Ovary (tissue), 9 donors: ENCODE results near the gene ARPC1A. TPM values are rescaled to one million over a fixed set of nuclear protein-coding genes. Genes with fewer than 3 reads are reported as not detected.
"Not testable (repeated sequence)": the region's sequence is repeated elsewhere in the genome, so short reads cannot be mapped to it uniquely, and the experiment has no call there.

Experiments
- DNase-seq, 5 donors: peaks; one replicate each; pipeline ENCODE4 v3.0.0-alpha.2; 2019 to 2020
- H3K27ac ChIP-seq, 2 donors: fragments of 200-600 bp; one replicate each; pipeline versions ENCODE4 v1.5.1 to v1.8.0; 2019 to 2022
- H3K27me3 ChIP-seq: fragments of 200-600 bp; one replicate; pipeline ENCODE4 v1.8.0; 2022
- H3K36me3 ChIP-seq: fragments of 200-600 bp; sonication (generic); one replicate; pipeline ENCODE4 v1.5.1; 2019
- H3K4me1 ChIP-seq: one replicate; pipeline ENCODE4 v1.8.1; 2013; ENCODE audit warnings: mild to moderate bottlenecking, moderate library complexity; ENCODE audit not compliant: insufficient read depth
- H3K4me3 ChIP-seq: fragments of 200-600 bp; sonication (generic); one replicate; pipeline ENCODE4 v1.5.1; 2017
- H3K9me3 ChIP-seq, 2 donors: fragments of 200-600 bp in 1 of 2; sonication (generic) in 1 of 2; one replicate each; pipeline versions ENCODE4 v1.5.1 to v1.8.1; 2013 to 2019; ENCODE audit warnings: mild to moderate bottlenecking in 1 of 2, moderate library complexity in 1 of 2
- EP300 ChIP-seq: sonication (generic); formaldehyde crosslinking; IDR thresholded peaks from one replicate; pipeline ENCODE4 v1.6.1; 2017; ENCODE audit warnings: antibody characterized with exemption
- POLR2A ChIP-seq: fragments of 450-650 bp; IDR thresholded peaks from one replicate; pipeline ENCODE4 v1.6.1; 2017; ENCODE audit warnings: antibody characterized with exemption, mild to moderate bottlenecking, moderate library complexity
- WGBS, 3 donors: extraction: QIAGEN DNeasy Blood & Tissue Kit in 1 of 3; methylation state at CpG; one replicate each; pipeline versions ENCODE4 v1.1.5 to v1.1.7; 2013 to 2017; 5-methylcytosine and 5-hydroxymethylcytosine counted together
- intact Hi-C, 4 donors: fragments of 100-400 bp; cut with DNase I; formaldehyde crosslinking; loops; one replicate each; pipeline versions ENCODE4 v1.11.0 to v1.15.1; 2022 to 2023
- polyA plus RNA-seq, 2 donors: library from polyadenylated mRNA; stranded (reverse); fragments of 200-250 nt in 1 of 2; fragments of 350-450 nt in 1 of 2; fragmentation: Illumina TruSeq in 1 of 2; extraction: RNeasy Lipid Tissue Mini Kit (QIAGEN cat#74804) in 1 of 2; gene quantifications; one replicate each; pipeline ENCODE4 v1.2.3, GENCODE V29; 2013 to 2014
- total RNA-seq, 7 donors: library from RNA; depleted of rRNA in 2 of 7; stranded (reverse); fragments of >200 nt in 2 of 7; fragmentation: NEBNext Ultra II Directional in 3 of 7; extraction: Animal tissue kit (Norgen Biotek cat#: 25700) in 3 of 7; gene quantifications; one replicate each; pipeline versions ENCODE4 v1.1.0 to v1.2.4, GENCODE V29; 2016 to 2023
- TF ChIP-seq, protein P1 (sequence below), 3 donors: fragments of 450-650 bp in 2 of 3; fragments of 200-600 bp in 1 of 3; IDR thresholded peaks; one replicate each; pipeline versions ENCODE4 v1.5.1 to v1.8.0; 2016 to 2022; ENCODE audit warnings: antibody characterized with exemption in 3 of 3, mild to moderate bottlenecking in 1 of 3
- donor health status: DM: no; HTN: no; CAD: no; lungs with moderate emphysema.
- donor health status: DM: no; HTN: no; CAD: no.
- donor health status: Bipolar disorder and iron deficiency.
- donor health status: DM: yes; HTN: yes; CAD: no.
- donor health status: DM: no; HTN: no; CAD: no.
- donor health status: DM: yes; HTN: yes; CAD: no.

The ARPC1A gene
- total and polyA plus RNA-seq, 9 donors = 83.7 to 138 (median 112) TPM

DNA sequence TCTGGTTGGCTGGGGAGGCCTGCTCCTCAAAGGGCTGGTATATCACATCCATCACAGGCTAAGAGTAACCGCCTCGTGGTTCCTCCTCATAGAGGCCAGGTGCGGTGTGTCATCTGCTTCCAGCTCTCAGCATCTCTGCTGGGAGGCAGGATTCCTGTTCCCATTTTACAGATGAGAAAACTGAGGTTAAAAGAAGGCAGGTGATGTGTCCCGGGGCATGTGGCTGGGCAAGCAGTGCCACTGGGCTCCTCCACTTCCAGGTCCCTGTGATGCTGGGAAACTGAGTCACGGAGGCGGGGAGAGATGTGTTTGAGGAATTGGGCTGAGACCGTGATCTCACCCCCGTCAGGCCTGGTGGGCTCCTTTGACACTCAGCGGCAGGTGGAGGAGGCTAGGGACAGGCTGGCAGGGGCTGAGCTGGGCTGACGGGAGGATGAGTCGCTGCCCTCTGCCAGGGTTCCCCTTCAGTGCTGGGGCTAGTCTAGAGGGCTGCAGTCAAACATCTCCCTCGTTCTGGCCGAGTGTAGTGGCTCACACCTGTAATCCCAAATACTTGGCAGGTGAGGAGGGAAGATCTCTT lies 58.2 kb downstream of the ARPC1A start:
- TF ChIP-seq, protein P1, sequence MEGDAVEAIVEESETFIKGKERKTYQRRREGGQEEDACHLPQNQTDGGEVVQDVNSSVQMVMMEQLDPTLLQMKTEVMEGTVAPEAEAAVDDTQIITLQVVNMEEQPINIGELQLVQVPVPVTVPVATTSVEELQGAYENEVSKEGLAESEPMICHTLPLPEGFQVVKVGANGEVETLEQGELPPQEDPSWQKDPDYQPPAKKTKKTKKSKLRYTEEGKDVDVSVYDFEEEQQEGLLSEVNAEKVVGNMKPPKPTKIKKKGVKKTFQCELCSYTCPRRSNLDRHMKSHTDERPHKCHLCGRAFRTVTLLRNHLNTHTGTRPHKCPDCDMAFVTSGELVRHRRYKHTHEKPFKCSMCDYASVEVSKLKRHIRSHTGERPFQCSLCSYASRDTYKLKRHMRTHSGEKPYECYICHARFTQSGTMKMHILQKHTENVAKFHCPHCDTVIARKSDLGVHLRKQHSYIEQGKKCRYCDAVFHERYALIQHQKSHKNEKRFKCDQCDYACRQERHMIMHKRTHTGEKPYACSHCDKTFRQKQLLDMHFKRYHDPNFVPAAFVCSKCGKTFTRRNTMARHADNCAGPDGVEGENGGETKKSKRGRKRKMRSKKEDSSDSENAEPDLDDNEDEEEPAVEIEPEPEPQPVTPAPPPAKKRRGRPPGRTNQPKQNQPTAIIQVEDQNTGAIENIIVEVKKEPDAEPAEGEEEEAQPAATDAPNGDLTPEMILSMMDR (IDR thresholded peaks at IDR 0.05) = no peak
- TF ChIP-seq POLR2A (no peak), EP300 (no peak)
- WGBS, 3 donors = 88 to 91% (median 88%) methylated on average over 13 of the region's 13 CpGs
- no peaks in the 10 kb centered on the region for H3K36me3 ChIP-seq
- no peaks in the 10 kb centered on the region for H3K9me3 ChIP-seq
- H3K27me3 ChIP-seq = no peaks in the 10 kb centered on the region
- intact Hi-C loops = no loop called here
- no peak overlapping the region for H3K27ac ChIP-seq
- H3K4me1 ChIP-seq = peaks cover 6% of the 10 kb centered on the region
- DNase-seq = no peak
- no peak overlapping the region for H3K4me3 ChIP-seq

DNA sequence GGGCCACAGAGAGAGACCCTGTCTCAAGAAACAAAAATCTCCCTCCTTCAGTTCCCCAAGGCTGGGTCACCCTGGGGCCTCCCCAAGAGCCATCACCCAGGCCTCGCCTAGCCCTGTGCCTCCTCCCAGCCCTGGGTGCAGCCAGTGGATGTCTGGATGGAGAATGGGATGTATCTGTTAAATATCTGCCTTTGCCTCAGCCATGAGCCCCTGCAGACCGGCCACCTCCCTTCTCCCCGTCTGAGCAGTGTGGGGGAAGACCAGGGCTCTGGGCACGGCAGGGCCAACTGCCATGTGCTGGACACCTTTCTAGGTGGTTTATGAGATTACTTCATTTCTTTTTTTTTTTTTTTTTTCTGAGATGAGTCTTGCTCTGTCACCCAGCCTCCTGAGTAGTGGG lies 58.8 kb downstream of the ARPC1A start:
- Histone ChIP-seq H3K27ac (no peak overlapping the region), H3K9me3 (no peaks in the 10 kb centered on the region), H3K4me3 (no peak overlapping the region), H3K4me1 (peaks cover 4% of the 10 kb centered on the region), H3K27me3 (no peaks in the 10 kb centered on the region), H3K36me3 (no peaks in the 10 kb centered on the region)
- intact Hi-C loops = no loop called here
- DNase-seq = no peak
- WGBS, 3 donors = 88 to 95% (median 88%) methylated on average over 4 of the region's 4 CpGs
- TF ChIP-seq, protein P1 (IDR thresholded peaks at IDR 0.05) = no peak
- no peak for TF ChIP-seq POLR2A
- TF ChIP-seq EP300 = no peak

DNA sequence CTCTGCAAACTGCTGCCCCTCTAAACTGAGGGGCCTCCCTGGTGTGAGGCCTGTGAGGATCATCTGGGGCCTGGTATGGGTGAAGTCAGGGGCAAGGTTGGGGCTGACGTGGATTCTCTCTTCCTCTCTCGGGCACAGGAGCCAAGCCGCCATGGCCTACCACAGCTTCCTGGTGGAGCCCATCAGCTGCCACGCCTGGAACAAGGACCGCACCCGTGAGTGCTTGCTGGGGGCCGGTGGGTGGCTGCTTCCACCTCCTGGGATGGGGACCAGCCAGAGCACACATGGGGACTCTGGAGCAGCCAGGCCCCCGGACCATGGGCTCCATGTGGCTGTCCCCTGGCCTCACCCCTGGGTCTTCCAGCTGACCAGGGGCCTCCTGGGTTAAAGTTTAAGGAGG lies 59.9 kb downstream of the ARPC1A start:
- intact Hi-C loops = no loop called here
- H3K27me3 ChIP-seq = no peaks in the 10 kb centered on the region
- H3K4me1 ChIP-seq = peaks cover under 1% of the 10 kb centered on the region
- H3K4me3 ChIP-seq = no peak overlapping the region
- WGBS, 3 donors = 74 to 92% (median 90%) methylated on average over 8 of the region's 8 CpGs
- H3K36me3 ChIP-seq = no peaks in the 10 kb centered on the region
- TF ChIP-seq POLR2A = no peak
- TF ChIP-seq EP300 = no peak
- TF ChIP-seq, protein P1 (IDR thresholded peaks at IDR 0.05) = no peak
- no peak for DNase-seq
- no peak overlapping the region for H3K27ac ChIP-seq
- no peaks in the 10 kb centered on the region for H3K9me3 ChIP-seq

DNA sequence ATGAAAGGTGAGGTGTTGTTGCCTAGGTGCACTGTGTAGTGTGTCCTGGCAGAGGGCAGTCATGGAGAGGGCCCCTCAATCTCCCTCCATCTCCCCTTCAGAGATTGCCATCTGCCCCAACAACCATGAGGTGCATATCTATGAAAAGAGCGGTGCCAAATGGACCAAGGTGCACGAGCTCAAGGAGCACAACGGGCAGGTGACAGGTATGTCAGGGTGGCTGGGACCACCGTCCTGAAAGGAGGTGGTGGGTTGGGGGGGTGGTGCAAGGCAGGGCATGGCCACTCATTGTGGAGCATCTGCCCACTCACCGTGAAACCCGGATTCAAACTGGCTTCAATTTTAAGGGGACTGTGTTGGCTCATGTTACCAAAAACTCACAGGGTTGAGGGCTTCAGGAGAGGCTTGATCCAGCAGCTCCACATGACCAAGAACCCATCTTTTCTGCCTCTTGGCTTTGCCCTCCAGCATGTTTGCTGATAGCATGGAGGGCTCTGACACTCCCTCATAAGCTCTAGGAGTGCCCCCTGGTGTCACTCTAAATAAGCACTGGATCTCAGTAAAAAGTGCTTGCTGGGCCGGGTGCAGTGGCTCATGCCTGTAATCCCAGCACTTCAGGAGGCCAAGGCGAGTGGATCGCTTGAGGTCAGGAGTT lies 61.0 kb downstream of the ARPC1A start:
- H3K36me3 ChIP-seq = no peaks in the 10 kb centered on the region

DNA sequence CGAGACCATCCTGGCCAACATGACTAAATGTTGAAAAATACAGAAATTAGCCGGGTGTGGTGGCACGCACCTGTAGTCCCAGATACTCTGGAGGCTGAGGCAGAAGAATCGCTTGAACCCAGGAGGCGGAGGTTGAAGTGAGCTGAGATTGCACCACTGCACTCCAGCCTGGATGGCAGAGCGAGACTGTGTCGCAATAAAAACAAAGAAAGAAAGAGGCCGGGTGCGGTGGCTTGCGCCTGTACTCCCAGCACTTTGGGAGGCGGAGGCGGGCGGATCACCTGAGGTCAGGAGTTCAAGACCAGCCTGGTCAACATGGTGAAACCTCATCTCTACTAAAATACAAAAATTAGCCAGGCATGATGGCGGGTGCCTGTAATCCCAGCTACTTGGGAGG lies 61.5 kb downstream of the ARPC1A start:
- H3K27ac ChIP-seq, H3K36me3 ChIP-seq, H3K4me1 ChIP-seq, intact Hi-C loops, H3K27me3 ChIP-seq, H3K4me3 ChIP-seq, DNase-seq, H3K9me3 ChIP-seq: not testable (repeated sequence)
- WGBS, 3 donors = 92 to 95% (median 93%) methylated on average over 14 of the region's 14 CpGs

More for the DNA sequence above, 61.0 kb downstream of the ARPC1A start:
- no peak for DNase-seq
- no peak overlapping the region for H3K4me3 ChIP-seq
- H3K4me1 ChIP-seq = no peaks in the 10 kb centered on the region
- no peak overlapping the region for H3K27ac ChIP-seq
- WGBS, 3 donors = 85 to 92% (median 90%) methylated on average over 9 of the region's 9 CpGs
- intact Hi-C loops = no loop called here
- H3K27me3 ChIP-seq = no peaks in the 10 kb centered on the region
- TF ChIP-seq, protein P1 (IDR thresholded peaks at IDR 0.05) = no peak
- TF ChIP-seq EP300 (no peak), POLR2A (no peak)
- H3K9me3 ChIP-seq = no peaks in the 10 kb centered on the region
